GM18498 (cell line): Measurements from ENCODE around the gene ESRRG.
"Not testable (repeated sequence)": the region's sequence is repeated elsewhere in the genome, so short reads cannot be mapped to it uniquely, and the experiment has no call there.

ENCODE experiments used
- ATAC-seq: cut with Tn5 transposase; IDR thresholded peaks from one replicate; pipeline ENCODE4 v1.9.1; 2021; ENCODE audit warnings: mild to moderate bottlenecking, moderate library complexity; ENCODE audit not compliant: unreplicated experiment

ESRRG gene

GRCh38 chr1:216576234-216576937 is 146.8 kb downstream of the ESRRG start:
- no peak for ATAC-seq

DNA sequence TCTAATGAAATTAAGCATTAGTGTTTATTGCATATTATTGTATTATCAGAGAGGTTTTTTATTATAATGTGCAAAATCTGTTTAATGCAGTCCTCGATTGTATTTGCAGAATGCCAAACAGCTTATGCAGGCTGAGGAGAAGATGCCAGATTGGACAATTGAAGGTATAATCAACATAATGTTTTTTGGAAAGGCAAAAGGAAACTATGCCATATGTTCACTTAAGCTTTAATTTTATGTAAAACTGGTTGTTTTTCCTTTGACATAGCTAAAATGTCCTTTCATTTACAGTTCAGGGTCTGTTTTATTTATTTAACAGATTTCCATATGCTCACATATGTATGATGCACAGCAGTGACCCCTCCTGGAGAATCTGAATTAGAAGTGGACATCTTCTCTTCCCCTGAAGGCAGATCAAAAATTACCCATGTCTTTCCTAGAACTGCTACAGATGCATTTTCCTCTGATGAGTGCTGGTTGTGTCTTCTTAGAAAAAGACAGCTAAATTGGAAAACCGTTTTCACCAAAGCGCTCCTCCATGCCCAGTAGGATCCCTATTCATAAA is 156.5 kb downstream of the ESRRG start:
- ATAC-seq = peak; percentile 48

- ATAC-seq = no peak
Measured at GRCh38 chr1:216563087-216563486, 160.1 kb downstream of the ESRRG start.

DNA sequence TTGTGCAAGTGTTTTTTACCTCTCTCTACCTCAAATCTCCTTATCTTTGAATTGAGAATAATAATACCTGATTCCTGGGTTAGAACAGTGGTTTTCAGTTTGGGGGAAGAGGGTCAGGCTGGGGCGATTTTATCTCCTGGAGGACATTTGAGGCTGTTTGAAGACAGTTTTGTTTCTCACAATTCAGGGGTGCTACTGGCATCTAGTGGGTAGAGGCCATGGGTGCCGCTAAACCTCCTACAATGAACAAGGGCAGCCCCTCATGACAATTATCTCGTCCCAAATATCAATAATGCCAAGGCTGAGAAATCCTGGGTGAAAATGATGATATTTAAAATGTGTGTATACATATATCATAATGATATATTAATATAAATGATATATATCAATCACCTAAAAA is 160.8 kb downstream of the ESRRG start:
- no peak for ATAC-seq

GRCh38 chr1:216560527-216560926 is 162.7 kb downstream of the ESRRG start:
- ATAC-seq = no peak

- no peak for ATAC-seq
Measured at GRCh38 chr1:216559359-216559758, 163.9 kb downstream of the ESRRG start.

- ATAC-seq = no peak
Measured at GRCh38 chr1:216555653-216556052, 167.6 kb downstream of the ESRRG start.

- no peak for ATAC-seq
Measured at GRCh38 chr1:216554934-216555333, 168.3 kb downstream of the ESRRG start.

GRCh38 chr1:216553766-216554165 is 169.5 kb downstream of the ESRRG start:
- no peak for ATAC-seq

DNA sequence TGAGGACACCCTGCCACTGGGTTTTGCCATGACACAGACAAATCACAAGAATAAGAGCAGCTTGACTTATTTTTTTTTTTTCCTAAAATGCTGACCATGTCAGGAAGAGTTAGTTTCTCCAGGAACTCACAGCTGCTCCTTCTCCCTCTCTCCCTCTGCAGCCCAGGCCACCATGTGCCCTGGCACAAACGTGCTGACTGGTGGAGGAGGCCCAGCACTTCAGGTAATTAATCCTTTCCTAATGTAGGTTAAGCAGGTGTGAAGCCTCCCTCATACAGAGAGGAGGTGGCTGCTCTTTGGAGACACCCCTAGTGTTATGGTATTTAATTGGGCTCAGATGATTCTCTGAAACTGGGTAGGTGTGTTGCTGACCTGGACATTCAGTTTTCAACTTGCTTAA is 170.2 kb downstream of the ESRRG start:
- ATAC-seq = no peak

- no peak for ATAC-seq
Measured at GRCh38 chr1:216549796-216550195, 173.4 kb downstream of the ESRRG start.

- ATAC-seq = no peak
Measured at GRCh38 chr1:216542741-216543140, 180.5 kb downstream of the ESRRG start.

GRCh38 chr1:216542263-216542662 is 181.0 kb downstream of the ESRRG start:
- ATAC-seq = no peak

GRCh38 chr1:216535751-216536150 is 187.5 kb downstream of the ESRRG start:
- no peak for ATAC-seq

DNA sequence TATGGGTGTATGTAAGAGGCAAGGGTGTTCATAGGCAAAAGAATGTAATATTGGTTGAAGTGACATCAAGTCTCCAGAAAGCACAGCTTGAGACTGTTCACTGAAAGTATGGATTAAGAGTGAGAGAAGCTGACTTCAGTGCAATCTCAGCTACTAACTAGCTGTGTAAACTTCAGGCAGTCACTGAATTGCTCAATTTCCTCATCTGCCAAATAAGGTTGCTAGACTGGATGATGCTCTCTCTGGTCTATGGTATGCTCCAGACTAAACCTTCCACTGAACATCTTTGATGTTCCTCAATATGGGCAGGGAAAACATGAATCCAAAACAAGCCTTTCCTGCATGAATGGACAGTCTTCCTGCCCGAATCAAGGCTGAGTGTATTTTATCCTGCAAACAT is 188.2 kb downstream of the ESRRG start:
- no peak for ATAC-seq

DNA sequence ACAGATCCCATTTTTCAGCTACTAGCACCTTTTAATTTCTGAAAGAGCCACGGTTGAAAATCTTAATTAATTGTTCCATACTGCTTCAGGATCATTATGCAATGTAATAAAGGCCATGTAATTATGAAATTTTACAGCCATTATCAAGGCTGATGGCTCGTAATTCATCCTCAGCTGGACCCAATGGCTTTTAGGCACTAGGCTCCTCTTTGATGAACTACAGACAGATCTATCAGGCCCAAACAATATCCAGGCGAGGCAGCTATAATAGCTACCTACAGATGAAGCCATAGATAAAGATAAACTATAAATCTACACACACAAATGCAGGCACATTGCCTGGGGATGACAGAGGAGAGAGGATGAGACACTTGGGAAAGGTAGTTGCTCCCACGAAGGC is 189.5 kb downstream of the ESRRG start:
- ATAC-seq = no peak

DNA sequence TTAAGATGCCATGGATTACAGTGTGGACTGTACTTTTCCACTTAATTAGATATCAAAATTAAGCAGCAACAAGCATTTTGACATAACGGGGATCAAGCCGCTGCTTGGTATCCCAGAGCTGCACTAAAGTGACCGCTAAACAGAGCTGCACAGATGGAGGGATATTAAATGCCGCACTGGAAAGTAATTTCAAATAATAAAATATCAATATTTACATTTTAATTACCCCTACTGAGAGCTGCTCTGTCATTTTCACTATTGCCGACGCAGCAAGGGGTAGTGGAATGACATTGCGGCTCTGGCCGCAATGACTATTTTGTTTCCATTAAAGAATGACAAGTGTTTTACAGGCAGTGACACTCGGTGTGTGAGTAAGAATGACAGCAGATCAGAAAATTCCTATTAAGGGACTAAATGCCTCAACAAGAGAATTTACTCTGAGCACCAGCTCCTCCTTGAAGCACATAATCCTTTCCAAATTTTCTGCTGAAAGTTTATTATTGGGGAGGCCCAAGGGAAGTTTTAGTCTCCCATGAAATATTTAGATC is 190.9 kb downstream of the ESRRG start:
- ATAC-seq = no peak

GRCh38 chr1:216531263-216532239 is 191.7 kb downstream of the ESRRG start:
- ATAC-seq = no peak

- ATAC-seq = not testable (repeated sequence)
Measured at GRCh38 chr1:216529851-216530250, 193.4 kb downstream of the ESRRG start.

DNA sequence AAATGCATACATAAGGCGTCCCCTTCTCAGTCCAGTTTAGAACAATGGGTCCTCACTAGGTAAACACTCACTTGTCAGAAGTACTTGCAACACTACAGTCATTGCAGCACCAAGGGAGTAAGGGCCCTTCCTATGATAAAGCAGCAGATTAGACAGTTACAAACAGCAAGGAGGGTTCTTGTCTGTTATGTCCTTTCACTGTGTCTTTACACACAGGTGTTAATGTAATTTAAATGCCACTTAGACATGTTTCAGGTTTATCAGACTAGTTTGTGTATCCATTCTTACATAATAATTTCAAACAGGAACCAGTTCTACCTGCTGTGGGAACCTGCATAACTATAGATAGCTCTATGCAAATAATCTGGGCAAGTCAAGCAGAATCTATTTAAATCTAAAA is 194.4 kb downstream of the ESRRG start:
- ATAC-seq = peak; percentile 94

GRCh38 chr1:216523449-216524190 is 199.6 kb downstream of the ESRRG start:
- peak; percentile 47 for ATAC-seq
